ENCODE measurements around the gene FAM83E. TPM values are rescaled to one million over a fixed set of nuclear protein-coding genes. Genes with fewer than 3 reads are reported as not detected.

FAM83E gene
- total and polyA plus RNA-seq, 4 donors = 0.45 to 12.3 (median 0.74) TPM; not detected in 1

DNA sequence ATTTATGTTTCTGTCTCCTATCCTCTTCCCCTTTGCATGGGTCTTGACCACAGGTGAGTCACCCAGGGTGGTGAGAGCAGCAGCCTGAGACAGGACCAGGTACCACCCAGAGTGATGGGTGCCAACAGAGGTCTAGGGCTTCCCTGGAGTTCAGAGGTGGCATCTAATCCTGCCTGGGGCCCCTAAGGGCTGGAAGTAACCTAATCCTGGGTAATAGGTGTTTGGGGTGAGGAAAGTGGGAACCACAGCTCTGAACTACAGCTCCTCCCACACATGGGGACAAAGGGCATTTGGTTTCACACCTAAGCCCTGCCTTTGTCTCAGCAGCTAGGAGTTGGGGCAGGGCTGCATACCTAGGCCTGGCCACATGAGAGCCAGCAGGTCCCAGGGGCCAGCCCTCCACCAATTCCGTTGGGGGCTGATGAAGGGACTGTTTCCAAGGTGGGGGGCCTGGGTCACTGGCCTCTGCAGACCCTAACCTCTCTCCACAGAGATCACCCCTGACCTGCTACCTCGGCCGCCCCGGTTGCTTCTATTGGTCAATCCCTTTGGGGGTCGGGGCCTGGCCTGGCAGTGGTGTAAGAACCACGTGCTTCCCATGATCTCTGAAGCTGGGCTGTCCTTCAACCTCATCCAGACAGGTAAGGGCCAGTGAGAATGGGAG is 12.5 kb upstream of the FAM83E start:
- no peaks in the 10 kb centered on the region for H3K36me3 ChIP-seq (ENCODE audit: control insufficient read depth in 1 of 2, insufficient read depth in 2 of 2, low read length in 1 of 2)
- DNase-seq (peak in 1 of 2 donors; percentile 74), ATAC-seq (ENCODE audit: low FRiP score) (no peak)
- H3K4me3 ChIP-seq (ENCODE audit: low read length in 2 of 2) = no peak overlapping the region
- no peaks in the 10 kb centered on the region for H3K27me3 ChIP-seq (ENCODE audit: control insufficient read depth in 1 of 2, insufficient read depth in 2 of 2, low read length in 1 of 2)
- no peak overlapping the region for H3K27ac ChIP-seq (ENCODE audit: low read depth in 1 of 2, low read length in 2 of 2)
- WGBS, 2 donors = 71 to 79% methylated on average over 6 of the region's 6 CpGs
- intact Hi-C loops (cut with DNase I) = no loop called here
- H3K9me3 ChIP-seq (ENCODE audit: control insufficient read depth, low read length) = no peaks in the 10 kb centered on the region
- H3K4me1 ChIP-seq (ENCODE audit: control insufficient read depth in 1 of 2, insufficient read depth in 2 of 2, low read length in 2 of 2) = no peaks in the 10 kb centered on the region

DNA sequence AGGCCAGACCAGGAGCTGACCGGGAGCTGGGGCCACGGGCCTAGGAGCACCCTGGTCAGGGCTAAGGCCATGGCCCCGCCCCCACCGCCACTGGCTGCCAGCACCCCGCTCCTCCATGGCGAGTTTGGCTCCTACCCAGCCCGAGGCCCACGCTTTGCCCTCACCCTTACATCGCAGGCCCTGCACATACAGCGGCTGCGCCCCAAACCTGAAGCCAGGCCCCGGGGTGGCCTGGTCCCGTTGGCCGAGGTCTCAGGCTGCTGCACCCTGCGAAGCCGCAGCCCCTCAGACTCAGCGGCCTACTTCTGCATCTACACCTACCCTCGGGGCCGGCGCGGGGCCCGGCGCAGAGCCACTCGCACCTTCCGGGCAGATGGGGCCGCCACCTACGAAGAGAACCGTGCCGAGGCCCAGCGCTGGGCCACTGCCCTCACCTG is 11.0 kb upstream of the FAM83E start:
- no peaks in the 10 kb centered on the region for H3K36me3 ChIP-seq (ENCODE audit: control insufficient read depth in 1 of 2, insufficient read depth in 2 of 2, low read length in 1 of 2)
- DNase-seq = peak in 1 of 2 donors; percentile 75

DNA sequence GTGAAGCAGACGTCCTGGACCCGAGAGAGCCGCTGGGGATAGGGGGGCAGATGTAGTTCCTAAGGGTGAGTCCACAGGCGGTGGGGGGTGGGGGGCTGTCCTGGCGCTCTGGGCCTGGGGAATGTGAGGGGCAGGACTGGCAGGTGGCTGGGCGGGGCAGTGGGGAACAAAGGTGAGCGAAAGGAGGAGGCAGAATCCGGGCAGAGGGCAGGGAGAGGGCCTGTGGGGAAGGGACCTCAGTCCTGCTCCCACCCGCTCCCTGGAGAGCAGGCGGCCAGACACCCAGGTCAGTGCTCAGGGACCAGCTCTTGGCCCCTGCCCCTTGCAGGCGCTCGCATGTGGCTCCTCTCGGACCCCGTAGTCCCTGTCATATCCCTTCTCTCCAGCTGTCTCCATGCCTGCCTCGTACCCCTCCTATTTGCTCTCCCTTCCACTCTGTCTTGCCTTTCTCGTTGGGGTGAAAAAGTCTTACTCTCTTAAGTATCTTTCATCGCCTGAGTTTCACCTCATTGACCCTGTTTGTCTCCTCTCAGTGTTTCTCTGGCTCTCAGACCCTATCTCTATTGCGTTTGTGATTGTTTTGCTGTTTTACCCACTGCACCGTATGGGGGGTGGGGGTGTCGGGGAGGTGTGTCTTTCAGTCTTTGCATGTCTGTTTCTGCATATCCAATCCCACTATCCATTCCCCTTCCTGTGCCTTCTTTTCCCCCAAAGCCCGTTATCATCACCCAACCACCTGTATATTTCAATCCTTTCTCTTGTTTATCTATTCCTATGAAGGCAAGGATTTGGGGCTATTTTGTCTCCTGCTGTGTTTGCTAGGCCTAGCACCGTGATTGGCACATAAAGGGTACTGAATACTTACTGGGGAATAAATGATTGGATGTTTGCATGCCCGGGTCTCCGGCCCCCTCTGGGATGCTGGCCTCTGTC is 10.2 kb upstream of the FAM83E start:
- no peaks in the 10 kb centered on the region for H3K36me3 ChIP-seq (ENCODE audit: control insufficient read depth in 1 of 2, insufficient read depth in 2 of 2, low read length in 1 of 2)
- DNase-seq (peak in 1 of 2 donors; percentile 73), ATAC-seq (ENCODE audit: low FRiP score) (no peak)
- no peaks in the 10 kb centered on the region for H3K4me1 ChIP-seq (ENCODE audit: control insufficient read depth in 1 of 2, insufficient read depth in 2 of 2, low read length in 2 of 2)
- H3K9me3 ChIP-seq (ENCODE audit: control insufficient read depth, low read length) = no peaks in the 10 kb centered on the region
- H3K4me3 ChIP-seq (ENCODE audit: low read length in 2 of 2) = peak overlapping the region; percentile 35 to 54
- no peak overlapping the region for H3K27ac ChIP-seq (ENCODE audit: low read depth in 1 of 2, low read length in 2 of 2)
- no peaks in the 10 kb centered on the region for H3K27me3 ChIP-seq (ENCODE audit: control insufficient read depth in 1 of 2, insufficient read depth in 2 of 2, low read length in 1 of 2)
- 53 to 58% methylated on average over 23 to 24 of the region's 24 CpGs for WGBS, 2 donors
- intact Hi-C loops (cut with DNase I) = no loop called here

More for the DNA sequence above, 11.0 kb upstream of the FAM83E start:
- no peak for ATAC-seq (ENCODE audit: low FRiP score)
- H3K27me3 ChIP-seq (ENCODE audit: control insufficient read depth in 1 of 2, insufficient read depth in 2 of 2, low read length in 1 of 2) = no peaks in the 10 kb centered on the region
- WGBS, 2 donors = 92% methylated on average over 30 of the region's 30 CpGs
- no peak overlapping the region for H3K27ac ChIP-seq (ENCODE audit: low read depth in 1 of 2, low read length in 2 of 2)
- no peaks in the 10 kb centered on the region for H3K9me3 ChIP-seq (ENCODE audit: control insufficient read depth, low read length)
- intact Hi-C loops (cut with DNase I) = no loop called here
- H3K4me3 ChIP-seq (ENCODE audit: low read length in 2 of 2) = no peak overlapping the region
- no peaks in the 10 kb centered on the region for H3K4me1 ChIP-seq (ENCODE audit: control insufficient read depth in 1 of 2, insufficient read depth in 2 of 2, low read length in 2 of 2)

DNA sequence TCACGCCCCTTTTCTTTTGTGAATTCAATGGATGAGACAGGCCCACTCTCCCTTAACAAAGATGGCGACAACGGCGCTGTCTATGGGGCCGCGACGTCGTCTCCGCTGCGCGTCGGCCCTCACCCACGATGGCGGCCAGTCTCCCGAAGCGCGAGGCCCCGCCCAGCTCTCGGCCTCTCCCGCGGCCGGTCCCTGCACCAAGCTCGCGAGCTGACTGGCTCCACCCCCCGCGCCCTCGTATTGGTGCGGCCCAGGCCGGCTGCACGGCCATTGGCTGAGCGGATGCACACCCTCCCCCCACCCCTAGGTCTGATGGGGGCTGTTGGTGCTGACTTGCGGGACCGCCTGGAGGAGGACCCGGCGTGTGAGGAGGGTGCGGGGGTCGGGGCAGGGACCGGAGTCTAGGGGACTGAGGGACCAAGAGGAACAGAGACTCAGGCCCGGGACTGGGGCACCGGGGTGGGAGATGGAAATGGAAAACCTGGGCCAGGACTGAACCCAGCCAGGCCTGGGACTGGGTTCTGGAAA is 9.3 kb upstream of the FAM83E start:
- peak overlapping the region in 1 of 2 donors; percentile 74 for H3K27ac ChIP-seq (ENCODE audit: low read depth in 1 of 2, low read length in 2 of 2)
- intact Hi-C loops (cut with DNase I) = no loop called here
- no peaks in the 10 kb centered on the region for H3K9me3 ChIP-seq (ENCODE audit: control insufficient read depth, low read length)
- DNase-seq (peak; percentile 99), ATAC-seq (ENCODE audit: low FRiP score) (peak; percentile 93)
- H3K4me3 ChIP-seq (ENCODE audit: low read length in 2 of 2) = peak overlapping the region; percentile 35 to 54
- no peaks in the 10 kb centered on the region for H3K4me1 ChIP-seq (ENCODE audit: control insufficient read depth in 1 of 2, insufficient read depth in 2 of 2, low read length in 2 of 2)
- 0 to 1% methylated on average over 40 of the region's 40 CpGs for WGBS, 2 donors
- H3K27me3 ChIP-seq (ENCODE audit: control insufficient read depth in 1 of 2, insufficient read depth in 2 of 2, low read length in 1 of 2) = no peaks in the 10 kb centered on the region
- no peaks in the 10 kb centered on the region for H3K36me3 ChIP-seq (ENCODE audit: control insufficient read depth in 1 of 2, insufficient read depth in 2 of 2, low read length in 1 of 2)

DNA sequence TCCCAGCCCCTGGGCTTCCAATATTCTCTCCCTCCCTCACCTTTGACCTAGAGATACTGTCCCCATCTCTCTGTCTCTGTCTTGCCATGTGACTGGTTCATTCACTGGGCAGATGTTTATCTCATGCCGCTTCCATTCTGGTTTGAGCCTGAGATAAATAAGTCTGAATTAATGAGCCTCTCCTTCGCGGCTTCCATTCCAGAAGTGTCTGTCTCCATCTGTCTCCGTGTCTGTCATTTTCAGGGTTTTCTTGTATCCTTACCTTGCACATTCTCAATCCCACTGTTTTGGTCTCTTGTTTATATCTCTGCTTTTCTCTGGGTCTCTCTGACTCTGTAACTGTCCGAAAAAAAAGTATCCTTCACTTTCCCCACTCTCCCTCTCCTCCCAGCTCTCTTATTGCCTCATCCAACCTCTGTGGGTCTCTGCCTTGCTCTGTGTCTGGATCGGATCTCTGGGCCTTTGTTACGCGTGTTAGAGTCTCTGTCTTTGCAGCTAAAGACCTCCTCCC is 8.7 kb upstream of the FAM83E start:
- 14% methylated on average over 8 of the region's 8 CpGs for WGBS, 2 donors
- no peaks in the 10 kb centered on the region for H3K9me3 ChIP-seq (ENCODE audit: control insufficient read depth, low read length)
- peak overlapping the region in 1 of 2 donors; percentile 74 for H3K27ac ChIP-seq (ENCODE audit: low read depth in 1 of 2, low read length in 2 of 2)
- H3K36me3 ChIP-seq (ENCODE audit: control insufficient read depth in 1 of 2, insufficient read depth in 2 of 2, low read length in 1 of 2) = no peaks in the 10 kb centered on the region
- no peaks in the 10 kb centered on the region for H3K4me1 ChIP-seq (ENCODE audit: control insufficient read depth in 1 of 2, insufficient read depth in 2 of 2, low read length in 2 of 2)
- DNase-seq = no peak
- ATAC-seq (ENCODE audit: low FRiP score) = no peak
- intact Hi-C loops (cut with DNase I) = no loop called here
- H3K27me3 ChIP-seq (ENCODE audit: control insufficient read depth in 1 of 2, insufficient read depth in 2 of 2, low read length in 1 of 2) = no peaks in the 10 kb centered on the region
- H3K4me3 ChIP-seq (ENCODE audit: low read length in 2 of 2) = peak overlapping the region in 1 of 2 donors; percentile 38

DNA sequence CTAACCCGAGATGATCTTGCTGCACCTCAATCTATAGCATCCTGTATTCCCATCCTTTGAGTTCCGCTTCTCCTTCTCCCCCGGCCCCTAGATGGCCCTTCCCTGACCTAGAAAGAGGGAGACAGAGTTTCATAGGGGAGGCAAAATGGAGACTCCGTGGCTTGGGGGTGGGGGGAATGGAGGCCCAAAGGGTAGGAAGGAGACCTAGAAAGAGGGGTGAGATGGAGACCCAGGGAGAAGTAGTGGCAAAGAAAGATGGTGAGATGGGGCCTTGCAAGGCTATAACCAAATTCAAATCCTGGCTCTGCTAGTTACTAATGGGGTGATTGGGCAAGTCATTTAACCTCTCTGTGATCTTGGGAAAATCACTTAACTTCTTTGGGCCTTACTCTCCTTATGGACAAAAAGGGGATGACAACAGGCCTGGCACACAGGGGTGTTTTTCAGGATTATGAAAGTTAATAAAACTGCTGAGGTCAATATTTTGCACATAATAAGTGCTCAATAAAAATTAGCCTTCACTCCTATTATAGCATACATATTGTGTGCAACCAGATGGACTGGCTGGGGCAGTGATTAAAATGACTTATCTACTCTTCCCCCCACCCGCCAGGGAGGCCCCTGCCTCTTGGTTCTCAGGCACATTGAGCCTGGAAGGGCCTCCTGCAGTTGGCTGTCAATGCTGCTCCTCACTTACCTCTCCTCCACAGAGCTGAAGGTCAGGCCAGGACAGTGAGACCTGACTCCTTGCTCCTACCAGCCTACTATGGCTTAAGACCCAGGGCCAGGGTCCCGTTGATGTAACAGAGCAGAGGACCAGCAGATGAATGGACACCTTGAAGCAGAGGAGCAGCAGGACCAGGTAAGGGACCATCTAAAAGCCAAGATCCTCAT is 5.1 kb upstream of the FAM83E start:
- no peak for ATAC-seq (ENCODE audit: low FRiP score)
- intact Hi-C loops (cut with DNase I) = no loop called here
- 30% methylated on average over 6 of the region's 6 CpGs for WGBS, 2 donors
- H3K4me1 ChIP-seq (ENCODE audit: control insufficient read depth in 1 of 2, insufficient read depth in 2 of 2, low read length in 2 of 2) = no peaks in the 10 kb centered on the region
- H3K36me3 ChIP-seq (ENCODE audit: control insufficient read depth in 1 of 2, insufficient read depth in 2 of 2, low read length in 1 of 2) = peaks cover 0 to 10% of the 10 kb centered on the region in 2 donors
- H3K4me3 ChIP-seq (ENCODE audit: low read length in 2 of 2) = peak overlapping the region; percentile 43 to 59
- no peaks in the 10 kb centered on the region for H3K9me3 ChIP-seq (ENCODE audit: control insufficient read depth, low read length)
- H3K27me3 ChIP-seq (ENCODE audit: control insufficient read depth in 1 of 2, insufficient read depth in 2 of 2, low read length in 1 of 2) = no peaks in the 10 kb centered on the region
- H3K27ac ChIP-seq (ENCODE audit: low read depth in 1 of 2, low read length in 2 of 2) = peak overlapping the region; percentile 50 to 92
- no peak for DNase-seq

DNA sequence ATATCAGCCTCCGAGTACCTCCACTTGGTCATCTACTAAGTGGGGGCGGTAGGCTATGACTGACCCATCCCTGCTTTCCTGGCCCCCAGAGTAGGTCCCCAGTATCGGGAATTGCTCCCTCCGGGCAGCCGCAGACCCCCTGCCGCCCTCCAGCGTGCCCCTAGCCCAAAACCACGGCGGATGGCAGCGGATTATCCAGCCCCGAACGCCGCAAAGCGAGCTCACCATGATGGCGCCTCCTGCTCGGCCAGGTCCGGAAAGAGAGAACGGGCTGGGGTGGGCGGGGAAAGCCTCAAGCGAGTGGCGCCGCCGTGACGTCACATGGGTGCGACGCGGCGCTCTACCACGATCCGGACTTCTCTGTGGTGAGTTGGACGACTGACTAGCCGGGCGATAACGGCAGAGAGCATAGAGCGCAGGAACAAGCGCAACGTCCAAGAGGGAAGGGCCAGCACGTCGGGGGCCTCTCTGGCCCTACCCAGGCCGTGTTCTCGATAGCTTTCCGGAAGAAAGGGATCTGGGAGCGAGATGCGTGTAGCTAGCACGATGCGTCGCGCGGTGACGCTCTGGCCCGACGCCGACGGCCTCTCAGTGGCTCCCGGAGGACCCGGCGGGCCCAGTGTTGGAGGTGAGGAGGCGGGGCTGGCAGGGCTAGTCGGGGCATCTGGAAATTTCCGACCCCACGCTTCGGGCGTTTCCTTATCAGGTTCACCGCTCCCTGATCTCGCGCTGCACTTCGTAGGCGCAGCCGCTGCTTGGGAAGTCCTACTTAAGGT is 4.2 kb upstream of the FAM83E start, which contains the start of the genes RPL18 and SPHK2:
Gene RPL18 (minus strand): TSS at position 263 of the 776 bp plus-strand sequence. CDS start 35 bp downstream, at position 228.
Gene SPHK2 (plus strand): TSS at position 591 of the 776 bp plus-strand sequence. CDS start 1,009 bp downstream, outside the sequence.
- Histone ChIP-seq H3K27ac (ENCODE audit: low read depth in 1 of 2, low read length in 2 of 2) (peak within 1 kb of the TSS; percentile 50 to 92), H3K4me1 (ENCODE audit: control insufficient read depth in 1 of 2, insufficient read depth in 2 of 2, low read length in 2 of 2) (no peaks in the 10 kb centered on the region), H3K9me3 (ENCODE audit: control insufficient read depth, low read length) (no peaks in the 10 kb centered on the region), H3K27me3 (ENCODE audit: control insufficient read depth in 1 of 2, insufficient read depth in 2 of 2, low read length in 1 of 2) (no peaks in the 10 kb centered on the region), H3K36me3 (ENCODE audit: control insufficient read depth in 1 of 2, insufficient read depth in 2 of 2, low read length in 1 of 2) (peaks cover 0 to 10% of the 10 kb centered on the region in 2 donors), H3K4me3 (ENCODE audit: low read length in 2 of 2) (peak within 1 kb of the TSS; percentile 81 to 87)
- WGBS, 2 donors = 0% methylated on average over 68 to 69 of the region's 69 CpGs
- DNase-seq = peak; percentile 99
- peak; percentile 95 for ATAC-seq (ENCODE audit: low FRiP score)
- intact Hi-C loops (cut with DNase I) = no loop called here

All from aorta (tissue), 5 donors.